Measurements from ENCODE around the gene BECN2.

Gene BECN2

GRCh38 chr1:242004751-242005495 lies 47.4 kb downstream of the BECN2 start:
- TF ChIP-seq CTCF (IDR thresholded peaks at IDR 0.05), result no peak
- no peak for DNase-seq
- Mint-ChIP-seq H3K27me3 (ENCODE audit: low read depth, poor library complexity) (peaks cover 12% of the 10 kb centered on the region), H3K9me3 (no peaks in the 10 kb centered on the region), H3K27ac (peak overlapping the region; percentile 39), H3K36me3 (ENCODE audit: low read depth) (no peaks in the 10 kb centered on the region), H3K4me1 (peaks cover 5% of the 10 kb centered on the region), H3K4me3 (no peak overlapping the region)

- H3K36me3 Mint-ChIP-seq (ENCODE audit: low read depth), result no peaks in the 10 kb centered on the region
- no peaks in the 10 kb centered on the region for H3K9me3 Mint-ChIP-seq
- DNase-seq, result no peak
- peaks cover 12% of the 10 kb centered on the region for H3K27me3 Mint-ChIP-seq (ENCODE audit: low read depth, poor library complexity)
- TF ChIP-seq CTCF (IDR thresholded peaks at IDR 0.05), result no peak
- H3K27ac Mint-ChIP-seq, result no peak overlapping the region
- no peak overlapping the region for H3K4me3 Mint-ChIP-seq
- H3K4me1 Mint-ChIP-seq, result peaks cover 5% of the 10 kb centered on the region
Measured at GRCh38 chr1:242005866-242006535, 48.4 kb downstream of the BECN2 start.

- H3K4me1 Mint-ChIP-seq, result peaks cover 5% of the 10 kb centered on the region
- no peak overlapping the region for H3K27ac Mint-ChIP-seq
- no peak for TF ChIP-seq CTCF (IDR thresholded peaks at IDR 0.05)
- no peaks in the 10 kb centered on the region for H3K9me3 Mint-ChIP-seq
- no peak for DNase-seq
- no peak overlapping the region for H3K4me3 Mint-ChIP-seq
- H3K27me3 Mint-ChIP-seq (ENCODE audit: low read depth, poor library complexity), result peaks cover 12% of the 10 kb centered on the region
- no peaks in the 10 kb centered on the region for H3K36me3 Mint-ChIP-seq (ENCODE audit: low read depth)
Measured at GRCh38 chr1:242006976-242007375, 49.4 kb downstream of the BECN2 start.

All from nephron progenitor cell (in vitro differentiated cells).